ENCODE results near the gene YWHAG. TPM values are rescaled to one million over a fixed set of nuclear protein-coding genes. Genes with fewer than 3 reads are reported as not detected.
A peak's percentile ranks its signal among the peaks of the same experiment; 100 is the strongest.

Gene YWHAG
- total and polyA plus RNA-seq, 9 of the 15 experiments (the other 6 are each of a cell fraction or from before 2014, with no cell fraction given): 30.4 to 246 (median 94.5) TPM

DNA sequence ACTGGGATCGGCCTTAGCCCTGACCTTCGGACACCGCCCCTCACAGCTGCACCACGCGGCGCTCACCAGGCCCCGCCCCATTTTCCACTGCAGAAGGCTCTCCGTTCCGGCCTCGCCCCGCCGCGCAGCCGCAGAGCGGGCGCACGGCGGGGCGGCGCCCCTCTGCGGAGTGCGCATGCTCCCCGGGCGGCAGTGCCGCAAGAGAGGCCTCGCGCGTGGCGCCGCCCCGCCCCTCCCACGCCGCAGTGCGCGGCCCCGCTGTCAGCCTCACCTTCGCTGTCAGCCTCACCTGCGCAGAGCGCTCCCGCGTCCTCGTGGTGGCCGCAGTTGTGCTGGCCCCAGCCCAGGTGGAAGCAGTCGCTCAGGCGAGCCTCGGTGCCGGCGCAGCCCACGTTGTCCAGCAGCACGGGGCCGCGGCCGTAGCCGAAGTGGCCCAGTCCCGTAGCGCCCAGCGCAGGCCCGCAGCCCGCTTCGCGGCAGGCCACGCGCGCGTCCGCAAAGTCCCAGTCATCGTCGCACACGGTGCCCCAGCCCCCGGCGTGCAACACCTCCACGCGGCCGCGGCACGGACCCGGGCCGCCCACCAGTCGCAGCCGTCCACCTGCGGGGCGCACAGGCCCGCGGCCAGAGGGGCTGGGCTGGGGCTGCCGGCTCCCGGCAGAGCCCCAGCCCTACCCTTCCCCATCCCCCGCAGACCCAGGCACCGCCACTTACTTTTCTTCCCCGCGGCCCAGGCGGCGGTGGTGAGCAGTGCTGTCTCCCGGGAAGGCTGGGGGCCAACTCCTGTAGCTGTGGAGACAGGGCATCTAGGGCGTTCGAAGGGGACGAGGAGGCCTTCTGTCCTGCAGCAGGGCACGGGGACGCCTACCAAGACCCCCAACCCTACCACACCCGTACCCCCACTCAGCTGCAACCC, 34.6 kb upstream of the YWHAG start (continued):
- TF ChIP-seq, protein P1, sequence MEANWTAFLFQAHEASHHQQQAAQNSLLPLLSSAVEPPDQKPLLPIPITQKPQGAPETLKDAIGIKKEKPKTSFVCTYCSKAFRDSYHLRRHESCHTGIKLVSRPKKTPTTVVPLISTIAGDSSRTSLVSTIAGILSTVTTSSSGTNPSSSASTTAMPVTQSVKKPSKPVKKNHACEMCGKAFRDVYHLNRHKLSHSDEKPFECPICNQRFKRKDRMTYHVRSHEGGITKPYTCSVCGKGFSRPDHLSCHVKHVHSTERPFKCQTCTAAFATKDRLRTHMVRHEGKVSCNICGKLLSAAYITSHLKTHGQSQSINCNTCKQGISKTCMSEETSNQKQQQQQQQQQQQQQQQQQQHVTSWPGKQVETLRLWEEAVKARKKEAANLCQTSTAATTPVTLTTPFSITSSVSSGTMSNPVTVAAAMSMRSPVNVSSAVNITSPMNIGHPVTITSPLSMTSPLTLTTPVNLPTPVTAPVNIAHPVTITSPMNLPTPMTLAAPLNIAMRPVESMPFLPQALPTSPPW (CRISPR knock-in tag; IDR thresholded peaks at IDR 0.05): peak; percentile 79
- TF ChIP-seq BRCA1 (IDR thresholded peaks at IDR 0.05) (no peak), BRCA1 (CRISPR knock-in tag; IDR thresholded peaks at IDR 0.05) (0 out of 2 replicates have a peak, but pooled peaks have one; percentile 47), NCOA1 (IDR thresholded peaks at IDR 0.05; ENCODE audit: low read depth) (no peak), U2AF2 (optimal IDR thresholded peaks at IDR 0.05; ENCODE audit: low read depth, low read length) (no peak), FIP1L1 (IDR thresholded peaks at IDR 0.05; ENCODE audit: low read depth, low read length, poor library complexity, severe bottlenecking) (peak; percentile 94), NR2C1 (IDR thresholded peaks at IDR 0.05) (no peak), NR2C1 (tag; IDR thresholded peaks at IDR 0.05) (0 out of 2 replicates have a peak, but pooled peaks have one; percentile 32), CHCHD3 (CRISPR knock-in tag; IDR thresholded peaks at IDR 0.05) (no peak), MTA3 (IDR thresholded peaks at IDR 0.05; ENCODE audit: borderline replicate concordance) (peak; percentile 95), HNRNPL (IDR thresholded peaks at IDR 0.05; ENCODE audit: low read depth, low read length) (0 out of 2 replicates have a peak, but pooled peaks have one; percentile 62), ELF2 (CRISPR knock-in tag; IDR thresholded peaks at IDR 0.05) (peak; percentile 70), CXXC5 (CRISPR knock-in tag; IDR thresholded peaks at IDR 0.05) (peak; percentile 95), PHB (CRISPR knock-in tag; IDR thresholded peaks at IDR 0.05) (no peak; the same call in 1 of the 2 replicates)
- TF ChIP-seq, protein P2, sequence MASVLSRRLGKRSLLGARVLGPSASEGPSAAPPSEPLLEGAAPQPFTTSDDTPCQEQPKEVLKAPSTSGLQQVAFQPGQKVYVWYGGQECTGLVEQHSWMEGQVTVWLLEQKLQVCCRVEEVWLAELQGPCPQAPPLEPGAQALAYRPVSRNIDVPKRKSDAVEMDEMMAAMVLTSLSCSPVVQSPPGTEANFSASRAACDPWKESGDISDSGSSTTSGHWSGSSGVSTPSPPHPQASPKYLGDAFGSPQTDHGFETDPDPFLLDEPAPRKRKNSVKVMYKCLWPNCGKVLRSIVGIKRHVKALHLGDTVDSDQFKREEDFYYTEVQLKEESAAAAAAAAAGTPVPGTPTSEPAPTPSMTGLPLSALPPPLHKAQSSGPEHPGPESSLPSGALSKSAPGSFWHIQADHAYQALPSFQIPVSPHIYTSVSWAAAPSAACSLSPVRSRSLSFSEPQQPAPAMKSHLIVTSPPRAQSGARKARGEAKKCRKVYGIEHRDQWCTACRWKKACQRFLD (CRISPR knock-in tag; IDR thresholded peaks at IDR 0.05): peak; percentile 89; the same call in 1 of the 2 replicates
- TF ChIP-seq, protein P3, sequence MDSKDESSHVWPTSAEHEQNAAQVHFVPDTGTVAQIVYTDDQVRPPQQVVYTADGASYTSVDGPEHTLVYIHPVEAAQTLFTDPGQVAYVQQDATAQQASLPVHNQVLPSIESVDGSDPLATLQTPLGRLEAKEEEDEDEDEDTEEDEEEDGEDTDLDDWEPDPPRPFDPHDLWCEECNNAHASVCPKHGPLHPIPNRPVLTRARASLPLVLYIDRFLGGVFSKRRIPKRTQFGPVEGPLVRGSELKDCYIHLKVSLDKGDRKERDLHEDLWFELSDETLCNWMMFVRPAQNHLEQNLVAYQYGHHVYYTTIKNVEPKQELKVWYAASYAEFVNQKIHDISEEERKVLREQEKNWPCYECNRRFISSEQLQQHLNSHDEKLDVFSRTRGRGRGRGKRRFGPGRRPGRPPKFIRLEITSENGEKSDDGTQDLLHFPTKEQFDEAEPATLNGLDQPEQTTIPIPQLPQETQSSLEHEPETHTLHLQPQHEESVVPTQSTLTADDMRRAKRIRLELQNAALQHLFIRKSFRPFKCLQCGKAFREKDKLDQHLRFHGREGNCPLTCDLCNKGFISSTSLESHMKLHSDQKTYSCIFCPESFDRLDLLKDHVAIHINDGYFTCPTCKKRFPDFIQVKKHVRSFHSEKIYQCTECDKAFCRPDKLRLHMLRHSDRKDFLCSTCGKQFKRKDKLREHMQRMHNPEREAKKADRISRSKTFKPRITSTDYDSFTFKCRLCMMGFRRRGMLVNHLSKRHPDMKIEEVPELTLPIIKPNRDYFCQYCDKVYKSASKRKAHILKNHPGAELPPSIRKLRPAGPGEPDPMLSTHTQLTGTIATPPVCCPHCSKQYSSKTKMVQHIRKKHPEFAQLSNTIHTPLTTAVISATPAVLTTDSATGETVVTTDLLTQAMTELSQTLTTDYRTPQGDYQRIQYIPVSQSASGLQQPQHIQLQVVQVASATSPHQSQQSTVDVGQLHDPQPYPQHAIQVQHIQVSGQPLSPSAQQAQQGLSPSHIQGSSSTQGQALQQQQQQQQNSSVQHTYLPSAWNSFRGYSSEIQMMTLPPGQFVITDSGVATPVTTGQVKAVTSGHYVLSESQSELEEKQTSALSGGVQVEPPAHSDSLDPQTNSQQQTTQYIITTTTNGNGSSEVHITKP (IDR thresholded peaks at IDR 0.05; ENCODE audit: partially characterized antibody): peak; percentile 10
- TF ChIP-seq, protein P4, sequence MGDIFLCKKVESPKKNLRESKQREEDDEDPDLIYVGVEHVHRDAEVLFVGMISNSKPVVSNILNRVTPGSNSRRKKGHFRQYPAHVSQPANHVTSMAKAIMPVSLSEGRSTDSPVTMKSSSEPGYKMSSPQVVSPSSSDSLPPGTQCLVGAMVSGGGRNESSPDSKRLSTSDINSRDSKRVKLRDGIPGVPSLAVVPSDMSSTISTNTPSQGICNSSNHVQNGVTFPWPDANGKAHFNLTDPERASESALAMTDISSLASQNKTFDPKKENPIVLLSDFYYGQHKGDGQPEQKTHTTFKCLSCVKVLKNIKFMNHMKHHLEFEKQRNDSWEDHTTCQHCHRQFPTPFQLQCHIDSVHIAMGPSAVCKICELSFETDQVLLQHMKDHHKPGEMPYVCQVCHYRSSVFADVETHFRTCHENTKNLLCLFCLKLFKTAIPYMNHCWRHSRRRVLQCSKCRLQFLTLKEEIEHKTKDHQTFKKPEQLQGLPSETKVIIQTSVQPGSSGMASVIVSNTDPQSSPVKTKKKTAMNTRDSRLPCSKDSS (IDR thresholded peaks at IDR 0.05; ENCODE audit: low read depth, partially characterized antibody): no peak
- TF ChIP-seq, protein P5, sequence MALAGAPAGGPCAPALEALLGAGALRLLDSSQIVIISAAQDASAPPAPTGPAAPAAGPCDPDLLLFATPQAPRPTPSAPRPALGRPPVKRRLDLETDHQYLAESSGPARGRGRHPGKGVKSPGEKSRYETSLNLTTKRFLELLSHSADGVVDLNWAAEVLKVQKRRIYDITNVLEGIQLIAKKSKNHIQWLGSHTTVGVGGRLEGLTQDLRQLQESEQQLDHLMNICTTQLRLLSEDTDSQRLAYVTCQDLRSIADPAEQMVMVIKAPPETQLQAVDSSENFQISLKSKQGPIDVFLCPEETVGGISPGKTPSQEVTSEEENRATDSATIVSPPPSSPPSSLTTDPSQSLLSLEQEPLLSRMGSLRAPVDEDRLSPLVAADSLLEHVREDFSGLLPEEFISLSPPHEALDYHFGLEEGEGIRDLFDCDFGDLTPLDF (CRISPR knock-in tag; IDR thresholded peaks at IDR 0.05): peak; percentile 84; the same call in 1 of the 2 replicates
